Measurements from ENCODE around the gene TUBGCP6. TPM values are rescaled to one million over a fixed set of nuclear protein-coding genes. Genes with fewer than 3 reads are reported as not detected.
"Not testable (repeated sequence)": the region's sequence is repeated elsewhere in the genome, so short reads cannot be mapped to it uniquely, and the experiment has no call there.

Gene TUBGCP6
- total RNA-seq, 1 donor from 2014 or later: 18.2 TPM

DNA sequence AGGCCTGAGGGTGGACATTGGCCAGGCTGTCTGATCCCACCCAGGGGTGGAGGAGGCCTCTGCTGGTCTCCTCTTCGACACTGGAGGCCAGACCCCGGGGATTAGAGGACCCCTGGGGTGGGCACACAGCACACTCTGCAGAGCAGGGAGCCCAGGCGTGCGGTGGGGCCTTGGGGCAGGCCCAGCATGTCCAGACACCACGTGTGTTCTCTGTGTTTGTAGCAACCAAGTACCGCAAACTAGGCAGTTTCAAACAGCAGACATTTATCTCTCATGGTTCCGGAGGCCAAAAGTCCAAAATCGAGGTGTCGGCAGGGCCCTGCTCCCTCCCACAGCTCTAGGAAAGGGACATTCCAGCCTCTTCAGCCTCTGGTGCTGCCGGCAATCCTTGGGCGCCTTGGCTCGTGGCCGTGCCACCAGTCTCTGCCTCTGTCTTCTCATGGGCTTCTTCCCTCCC is 72.8 kb downstream of the TUBGCP6 start:
- H3K27me3 ChIP-seq (ENCODE audit: control insufficient read depth, insufficient read depth, low read length): peaks cover 3% of the 10 kb centered on the region
- no peaks in the 10 kb centered on the region for H3K36me3 ChIP-seq (ENCODE audit: control insufficient read depth, insufficient read depth, low read length)
- FAIRE-seq (no peak), DNase-seq (ENCODE audit: low read depth) (no peak)
- TF ChIP-seq, protein P1, sequence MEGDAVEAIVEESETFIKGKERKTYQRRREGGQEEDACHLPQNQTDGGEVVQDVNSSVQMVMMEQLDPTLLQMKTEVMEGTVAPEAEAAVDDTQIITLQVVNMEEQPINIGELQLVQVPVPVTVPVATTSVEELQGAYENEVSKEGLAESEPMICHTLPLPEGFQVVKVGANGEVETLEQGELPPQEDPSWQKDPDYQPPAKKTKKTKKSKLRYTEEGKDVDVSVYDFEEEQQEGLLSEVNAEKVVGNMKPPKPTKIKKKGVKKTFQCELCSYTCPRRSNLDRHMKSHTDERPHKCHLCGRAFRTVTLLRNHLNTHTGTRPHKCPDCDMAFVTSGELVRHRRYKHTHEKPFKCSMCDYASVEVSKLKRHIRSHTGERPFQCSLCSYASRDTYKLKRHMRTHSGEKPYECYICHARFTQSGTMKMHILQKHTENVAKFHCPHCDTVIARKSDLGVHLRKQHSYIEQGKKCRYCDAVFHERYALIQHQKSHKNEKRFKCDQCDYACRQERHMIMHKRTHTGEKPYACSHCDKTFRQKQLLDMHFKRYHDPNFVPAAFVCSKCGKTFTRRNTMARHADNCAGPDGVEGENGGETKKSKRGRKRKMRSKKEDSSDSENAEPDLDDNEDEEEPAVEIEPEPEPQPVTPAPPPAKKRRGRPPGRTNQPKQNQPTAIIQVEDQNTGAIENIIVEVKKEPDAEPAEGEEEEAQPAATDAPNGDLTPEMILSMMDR (IDR thresholded peaks at IDR 0.05; ENCODE audit: insufficient read depth, low read length, severe bottlenecking): no peak
- no peak overlapping the region for H3K4me3 ChIP-seq (ENCODE audit: low read depth, low read length)

DNA sequence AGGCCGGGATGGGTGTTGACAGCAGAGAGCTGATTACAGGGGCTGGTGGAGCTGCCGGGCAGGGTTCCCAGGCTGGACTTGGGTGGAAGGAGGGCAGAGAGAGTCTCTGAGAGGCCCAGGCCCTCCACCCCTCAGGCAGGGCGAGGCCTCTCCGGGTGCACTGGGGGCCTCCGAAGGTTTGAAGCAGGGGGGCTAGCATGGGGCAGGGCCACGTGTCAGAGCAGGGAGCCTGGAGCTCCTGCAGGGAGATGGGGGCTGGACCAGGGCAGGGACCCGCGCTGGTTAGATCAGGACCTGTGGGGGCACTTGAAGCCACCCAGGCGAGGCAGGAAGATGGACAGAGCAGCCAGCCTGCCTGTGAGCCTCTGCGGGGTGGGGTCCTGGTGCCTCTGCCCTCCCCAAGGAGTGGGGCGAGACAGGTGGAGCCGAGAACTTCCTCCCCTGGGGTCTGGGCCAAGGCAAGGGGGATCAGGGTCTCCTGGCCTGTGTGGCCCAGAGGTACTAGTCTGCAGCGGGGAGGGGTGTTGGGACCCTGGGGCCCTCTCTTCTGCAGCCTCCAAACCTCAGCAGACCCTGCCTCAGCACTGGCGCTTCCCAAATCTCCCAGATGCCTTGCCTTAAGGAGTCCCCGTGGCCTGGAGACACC is 73.4 kb downstream of the TUBGCP6 start:
- Histone ChIP-seq H3K4me3 (ENCODE audit: low read depth, low read length) (peak overlapping the region; percentile 32), H3K36me3 (ENCODE audit: control insufficient read depth, insufficient read depth, low read length) (no peaks in the 10 kb centered on the region), H3K27me3 (ENCODE audit: control insufficient read depth, insufficient read depth, low read length) (peaks cover 3% of the 10 kb centered on the region)
- TF ChIP-seq, protein P1 (IDR thresholded peaks at IDR 0.05; ENCODE audit: insufficient read depth, low read length, severe bottlenecking): no peak
- FAIRE-seq: no peak
- no peak for DNase-seq (ENCODE audit: low read depth)

DNA sequence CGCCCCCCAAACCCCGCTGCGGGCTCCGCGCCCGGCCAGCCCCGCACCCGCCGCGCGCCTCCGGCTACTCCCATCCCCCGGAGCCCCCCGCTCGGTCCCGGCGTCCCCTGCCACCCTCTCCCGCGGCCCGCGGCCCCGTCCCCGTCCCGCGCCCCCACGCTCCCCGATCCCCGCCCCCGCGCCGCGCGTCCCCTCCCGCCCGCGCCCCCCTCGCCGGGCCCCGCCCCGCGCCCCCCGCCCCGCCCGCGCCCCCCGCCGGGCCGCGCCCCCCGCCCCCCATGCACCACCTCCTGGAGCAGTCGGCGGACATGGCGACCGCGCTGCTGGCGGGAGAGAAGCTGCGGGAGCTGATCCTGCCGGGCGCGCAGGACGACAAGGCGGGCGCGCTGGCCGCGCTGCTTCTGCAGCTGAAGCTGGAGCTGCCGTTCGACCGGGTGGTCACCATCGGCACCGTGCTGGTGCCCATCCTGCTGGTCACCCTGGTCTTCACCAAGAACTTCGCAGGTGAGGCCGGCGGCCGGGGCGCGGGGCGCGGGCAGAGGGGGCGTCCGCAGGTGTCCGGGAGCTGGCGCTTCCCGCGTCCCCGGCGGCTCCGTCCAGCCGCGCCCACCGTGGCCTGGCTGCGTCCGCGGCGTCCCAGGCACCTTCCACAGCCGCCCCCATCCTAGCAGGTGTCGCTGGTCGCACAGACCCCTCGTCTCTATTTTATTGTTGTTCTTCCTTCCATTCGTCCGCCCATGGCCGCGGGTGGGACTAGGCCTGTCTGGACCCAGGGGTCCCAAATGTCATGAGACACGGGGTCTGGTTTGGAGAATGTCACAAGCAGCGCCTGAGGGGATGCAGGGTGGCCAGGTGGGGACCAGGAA is 74.1 kb downstream of the TUBGCP6 start, which contains the start of gene PANX2:
Gene PANX2 (plus strand): TSS at position 279 of the 866 bp plus-strand sequence. CDS start 0 bp downstream, at position 279.
- TF ChIP-seq, protein P1 (IDR thresholded peaks at IDR 0.05; ENCODE audit: insufficient read depth, low read length, severe bottlenecking): no peak
- no peaks in the 10 kb centered on the region for H3K36me3 ChIP-seq (ENCODE audit: control insufficient read depth, insufficient read depth, low read length)
- H3K27me3 ChIP-seq (ENCODE audit: control insufficient read depth, insufficient read depth, low read length): peaks cover 3% of the 10 kb centered on the region
- FAIRE-seq (no peak), DNase-seq (ENCODE audit: low read depth) (no peak)
- peak within 1 kb of the TSS; percentile 32 for H3K4me3 ChIP-seq (ENCODE audit: low read depth, low read length)

DNA sequence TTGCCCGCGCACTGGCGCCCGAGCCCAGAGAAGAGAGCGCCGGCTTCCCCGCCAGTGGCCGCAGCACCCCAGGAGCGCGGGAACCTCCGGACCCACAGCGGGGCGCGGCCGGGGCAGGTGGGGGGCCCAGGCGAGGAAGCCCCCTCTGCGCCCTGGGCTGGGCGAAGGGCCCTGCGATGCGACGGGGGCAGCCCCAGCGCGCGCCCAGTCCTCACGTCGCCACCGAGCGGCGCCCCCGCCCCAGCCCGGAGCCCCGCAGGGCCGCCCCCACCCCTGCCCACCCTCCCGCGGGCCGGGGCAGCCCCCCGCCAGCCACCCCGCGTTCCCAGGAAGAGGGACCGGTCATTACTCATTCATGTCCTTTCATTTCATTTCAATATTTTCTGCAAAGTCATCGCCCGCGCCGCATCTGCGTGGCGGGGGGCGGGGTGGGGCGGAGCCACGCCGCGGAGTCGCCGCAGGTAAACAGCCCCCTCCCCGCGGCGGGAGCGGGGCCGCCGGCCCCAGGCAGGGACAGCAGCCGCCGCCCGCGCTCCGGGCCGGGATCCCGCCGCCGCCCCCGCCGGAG is 75.0 kb downstream of the TUBGCP6 start:
- FAIRE-seq (no peak), DNase-seq (ENCODE audit: low read depth) (no peak)
- H3K4me3 ChIP-seq (ENCODE audit: low read depth, low read length): peak overlapping the region; percentile 32
- H3K36me3 ChIP-seq (ENCODE audit: control insufficient read depth, insufficient read depth, low read length): no peaks in the 10 kb centered on the region
- H3K27me3 ChIP-seq (ENCODE audit: control insufficient read depth, insufficient read depth, low read length): peaks cover 3% of the 10 kb centered on the region
- TF ChIP-seq, protein P1 (IDR thresholded peaks at IDR 0.05; ENCODE audit: insufficient read depth, low read length, severe bottlenecking): no peak

DNA sequence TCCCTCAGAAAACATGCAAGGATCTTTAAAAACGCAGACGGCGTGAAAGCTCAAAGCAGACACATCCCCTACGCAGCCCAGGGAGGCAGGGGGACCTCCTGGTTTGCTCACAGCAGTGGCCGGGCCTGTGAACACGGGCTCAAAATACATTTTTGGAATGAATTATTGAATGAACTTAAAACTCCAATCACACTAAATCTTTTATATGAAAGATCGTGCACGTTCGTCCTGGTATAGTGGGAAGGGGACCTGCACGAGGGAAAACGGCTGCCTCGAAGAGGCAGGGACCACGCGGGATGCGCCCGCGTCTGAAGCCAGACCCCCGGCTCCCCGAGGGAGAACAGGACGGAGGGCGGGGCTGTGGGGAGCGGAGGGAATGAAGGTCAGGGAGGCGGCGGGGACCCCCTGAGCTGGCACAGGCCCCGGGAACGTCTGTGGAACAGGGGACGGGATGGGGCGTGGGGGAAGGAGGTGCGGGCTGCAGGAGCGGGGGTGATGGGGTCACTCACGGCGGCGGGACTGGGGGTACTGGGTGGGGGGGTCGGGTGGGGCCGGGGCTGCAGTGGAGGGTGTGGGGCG is 75.6 kb downstream of the TUBGCP6 start:
- Histone ChIP-seq H3K27me3 (ENCODE audit: control insufficient read depth, insufficient read depth, low read length) (peaks cover 3% of the 10 kb centered on the region), H3K4me3 (ENCODE audit: low read depth, low read length) (peak overlapping the region; percentile 32)
- FAIRE-seq: no peak

DNA sequence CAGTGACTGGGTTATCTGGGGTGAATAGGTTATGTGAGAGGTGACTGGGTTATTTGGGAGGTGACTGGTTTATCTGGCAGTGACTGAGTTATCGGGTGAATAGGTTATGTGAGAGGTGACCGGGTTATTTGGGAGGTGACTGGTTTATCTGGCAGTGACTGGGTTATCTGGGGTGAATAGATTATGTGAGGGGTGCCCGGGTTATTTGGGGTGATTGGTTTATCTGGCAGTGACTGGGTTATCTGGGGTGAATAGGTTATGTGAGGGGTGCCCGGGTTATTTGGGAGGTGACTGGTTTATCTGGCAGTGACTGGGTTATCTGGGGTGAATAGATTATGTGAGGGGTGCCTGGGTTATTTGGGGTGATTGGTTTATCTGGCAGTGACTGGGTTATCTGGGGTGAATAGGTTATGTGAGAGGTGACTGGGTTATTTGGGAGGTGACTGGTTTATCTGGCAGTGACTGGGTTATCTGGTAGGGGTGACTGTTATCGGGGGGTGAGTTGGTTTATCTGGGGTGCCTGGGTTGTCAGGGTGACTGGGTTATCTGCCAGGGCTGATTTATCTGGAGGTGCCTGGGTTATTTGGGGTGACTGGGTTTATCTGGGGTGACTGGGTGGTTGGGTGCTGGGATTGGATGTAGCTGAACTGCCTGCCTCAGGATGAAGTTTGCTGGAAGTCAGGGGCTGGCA is 76.2 kb downstream of the TUBGCP6 start:
- not testable (repeated sequence) for FAIRE-seq; H3K4me3 ChIP-seq (ENCODE audit: low read depth, low read length); H3K27me3 ChIP-seq (ENCODE audit: control insufficient read depth, insufficient read depth, low read length); H3K36me3 ChIP-seq (ENCODE audit: control insufficient read depth, insufficient read depth, low read length); DNase-seq (ENCODE audit: low read depth)

More for the DNA sequence above, 75.6 kb downstream of the TUBGCP6 start:
- TF ChIP-seq, protein P1 (IDR thresholded peaks at IDR 0.05; ENCODE audit: insufficient read depth, low read length, severe bottlenecking): no peak
- no peaks in the 10 kb centered on the region for H3K36me3 ChIP-seq (ENCODE audit: control insufficient read depth, insufficient read depth, low read length)
- no peak for DNase-seq (ENCODE audit: low read depth)
